K562 (cell line): ENCODE results near the gene GNAZ. TPM values are rescaled to one million over a fixed set of nuclear protein-coding genes. Genes with fewer than 3 reads are reported as not detected.
A peak's percentile ranks its signal among the peaks of the same experiment; 100 is the strongest.

Experiments used
- ATAC-seq: fragments of 200-7000 bp; cut with Tn5 transposase; 3 replicates; pipeline ENCODE4 v1.9.1; 2020; ENCODE audit warnings: moderate library complexity
- BruUV-seq: library from RNA; stranded (reverse); fragments of 400-500 nt; replicated peaks from 2 replicates; lab custom pipeline; 2021; lab: Mats Ljungman, UMichigan
- CTCF ChIA-PET: fragments of 300-600 bp; formaldehyde crosslinking; extraction: SDS; loops from one replicate; lab custom pipeline; 2021; ENCODE audit warnings: low intra/inter-chr PET ratio; lab: Yijun Ruan, JAX
- POLR2A ChIA-PET: fragments of 300-600, 350-650 bp; sonication (Branson Sonifier 250); formaldehyde crosslinking; extraction: SDS; loops from one replicate; lab custom pipeline; 2021; ENCODE audit warnings: antibody characterized with exemption, inconsistent platforms; lab: Yijun Ruan, JAX
- DNase-seq, 4 experiments: peaks; one replicate each; pipeline versions ENCODE4 v3.0.0 to v3.0.0-alpha.2; 2011 to 2018; ENCODE audit warnings: low spot score in 3 of 4, mixed read lengths in 3 of 4; ENCODE audit errors: extremely low read depth in 1 of 4
- FAIRE-seq: peaks from 2 replicates; lab custom pipeline; 2011; peaks lifted over from hg19 to GRCh38; lab: Jason Lieb, UNC
- H2AFZ ChIP-seq: 2 replicates; pipeline ENCODE4 v1.6.0; 2011; ENCODE audit warnings: low read depth, low read length, control low read depth, inconsistent platforms
- H3K27ac ChIP-seq: fragments of 200-600 bp; 3 replicates; pipeline ENCODE4 v1.8.0; 2011; ENCODE audit warnings: low read depth, mild to moderate bottlenecking, control low read depth, inconsistent platforms, low read length, moderate library complexity, mixed read lengths; ENCODE audit errors: extremely low read depth
- H3K27me3 ChIP-seq, 2 experiments: fragments of 300-600 bp in 1 of 2; 2 replicates in 1 of 2; 3 replicates in 1 of 2; pipeline versions ENCODE4 v1.6.0 to v1.8.0; 2011; ENCODE audit warnings: inconsistent platforms in 2 of 2, low read length in 2 of 2, mild to moderate bottlenecking in 1 of 2, mixed read lengths in 1 of 2, moderate library complexity in 1 of 2; ENCODE audit not compliant: control insufficient read depth in 2 of 2, insufficient read depth in 2 of 2
- H3K36me3 ChIP-seq: fragments of 300-600 bp; 3 replicates; pipeline ENCODE4 v1.8.0; 2011; ENCODE audit warnings: mild to moderate bottlenecking, low read length, inconsistent platforms; ENCODE audit not compliant: control insufficient read depth, insufficient read depth
- H3K4me1 ChIP-seq, 2 experiments: fragments of 200-600 bp in 1 of 2; replicated peaks in 1 of 2; 2 replicates in 1 of 2; 3 replicates in 1 of 2; pipeline versions ENCODE4 v1.5.1 to v1.8.0; 2011; ENCODE audit warnings: inconsistent platforms in 2 of 2, low read length in 2 of 2, mild to moderate bottlenecking in 1 of 2, mixed read lengths in 1 of 2, moderate library complexity in 1 of 2; ENCODE audit not compliant: control insufficient read depth in 2 of 2, insufficient read depth in 2 of 2
- H3K4me2 ChIP-seq: 2 replicates; pipeline ENCODE4 v1.6.1; 2011; ENCODE audit warnings: low read length, control low read depth, inconsistent platforms, mixed read lengths; ENCODE audit not compliant: insufficient read depth
- H3K4me3 ChIP-seq: fragments of 200-600 bp; sonication (generic), shearing (Covaris generic); 2 replicates; pipeline ENCODE4 v1.5.1; 2016; ENCODE audit warnings: control low read depth, inconsistent platforms
- H3K79me2 ChIP-seq: fragments of 200-600 bp; 3 replicates; pipeline ENCODE4 v1.8.0; 2011; ENCODE audit warnings: low read length, inconsistent platforms; ENCODE audit not compliant: control insufficient read depth, insufficient read depth
- H3K9ac ChIP-seq, 2 experiments: 2 replicates each; pipeline versions ENCODE4 v1.6.0 to v1.6.1; 2011; ENCODE audit warnings: low read depth in 2 of 2, low read length in 2 of 2, control low read depth in 1 of 2, inconsistent platforms in 1 of 2, mild to moderate bottlenecking in 1 of 2, mixed read lengths in 1 of 2; ENCODE audit not compliant: insufficient read depth in 1 of 2
- H3K9me1 ChIP-seq: one replicate; pipeline ENCODE4 v1.6.0; 2011; ENCODE audit warnings: inconsistent platforms, mild to moderate bottlenecking, low read length, moderate library complexity; ENCODE audit not compliant: control insufficient read depth, insufficient read depth
- H3K9me3 ChIP-seq: replicated peaks from 2 replicates; pipeline ENCODE4 v1.5.1; 2011; ENCODE audit warnings: low read depth, low read length, inconsistent platforms; ENCODE audit not compliant: control insufficient read depth, insufficient read depth
- H4K20me1 ChIP-seq: replicated peaks from 2 replicates; pipeline ENCODE4 v1.6.1; 2011; ENCODE audit warnings: low read length, inconsistent platforms, mixed read lengths; ENCODE audit not compliant: control insufficient read depth, insufficient read depth
- ELF2 ChIP-seq: fragments of 250-450 bp; sonication (Bioruptor Pico); IDR thresholded peaks from 2 replicates; pipeline ENCODE4 v1.5.0; 2021; ENCODE audit warnings: mild to moderate bottlenecking
- FOXA3 ChIP-seq, 2 experiments: fragments of 450-650 bp in 1 of 2; sonication (generic) in 1 of 2; formaldehyde crosslinking; IDR thresholded peaks in 1 of 2; conservative IDR thresholded peaks in 1 of 2; 2 replicates each; pipeline versions ENCODE4 v1.4.0 to v1.8.0; 2020 to 2022; ENCODE audit warnings: mild to moderate bottlenecking in 2 of 2, missing genetic modification reagents in 1 of 2
- MLX ChIP-seq, 2 experiments: fragments of 450-650 bp in 1 of 2; sonication (generic) in 1 of 2; formaldehyde crosslinking; conservative IDR thresholded peaks; 2 replicates each; pipeline versions ENCODE4 v1.4.0 to v1.8.1; 2020 to 2022; ENCODE audit warnings: mild to moderate bottlenecking in 1 of 2, missing genetic modification reagents in 1 of 2
- ZBTB33 ChIP-seq: sonication (generic); formaldehyde crosslinking; IDR thresholded peaks from 2 replicates; pipeline ENCODE4 v1.8.1; 2023; ENCODE audit warnings: mild to moderate bottlenecking, missing genetic modification reagents
- ZNF79 ChIP-seq: fragments of 250-450 bp; sonication (Bioruptor Pico); IDR thresholded peaks from 2 replicates; pipeline ENCODE4 v1.4.0; 2020; ENCODE audit warnings: low read depth, mild to moderate bottlenecking, moderate library complexity
- WGBS: fragments of 100-300 bp; shearing (Covaris generic); methylation state at CpG from one replicate; pipeline ENCODE4 v1.1.6; 2016; ENCODE audit warnings: low coverage, mixed read lengths; ENCODE audit not compliant: insufficient coverage; ENCODE audit errors: missing lambda C conversion rate; 5-methylcytosine and 5-hydroxymethylcytosine counted together
- in situ Hi-C: fragments of 300-500 bp; cut with MboI; formaldehyde crosslinking; loops from 4 replicates; pipeline ENCODE4 v1.15.0; 2018; ENCODE audit warnings: inconsistent platforms, mixed read lengths
- intact Hi-C: fragments of 100-400 bp; cut with micrococcal nuclease; formaldehyde crosslinking; loops from 2 replicates; pipeline ENCODE4 v1.14.2; 2022
- polyA plus RNA-seq, 8 experiments: library from polyadenylated mRNA; depleted of rRNA in 4 of 8; stranded (reverse) in 5 of 8; unstranded in 3 of 8; fragments of >200 nt; fragmentation: Nextera tagmentation in 2 of 8; fragmentation: Illumina TruSeq in 1 of 8; extraction: Ambion mirVana in 2 of 8; extraction: Trizol in 1 of 8; gene quantifications; 2 replicates each; pipeline versions ENCODE4 v1.2.1 to v1.2.3, GENCODE V29; 2011 to 2014; ENCODE audit warnings: inconsistent platforms in 1 of 8, missing spikeins in 1 of 8
- total RNA-seq, 7 experiments: library from RNA; depleted of rRNA in 6 of 7; stranded (reverse); fragments of >200 nt in 6 of 7; fragmentation: Illumina TruSeq in 2 of 7; extraction: Trizol in 2 of 7; gene quantifications; 2 replicates each; pipeline versions ENCODE4 v1.2.1 to v1.2.3, GENCODE V29; 2011 to 2021; ENCODE audit warnings: low replicate concordance in 1 of 7

Gene GNAZ
- total and polyA plus RNA-seq, 9 of the 15 experiments (the other 6 are each of a cell fraction or from before 2014, with no cell fraction given) = 0.04 to 0.22 (median 0.13) TPM; not detected in 3

- no peak for ATAC-seq
- no peaks in the 10 kb centered on the region for H3K36me3 ChIP-seq
- H3K4me1 ChIP-seq = peaks cover 11 to 14% of the 10 kb centered on the region in 2 experiments
- peaks cover 8% of the 10 kb centered on the region for H3K9me1 ChIP-seq
- no peak overlapping the region for H3K27ac ChIP-seq
- 0 out of 4 replicates have a peak overlapping the region, but pooled peaks of 1 of the 2 experiments have one; percentile 11 for H3K9ac ChIP-seq
- no peaks in the 10 kb centered on the region for H3K79me2 ChIP-seq
- 10% methylated on average over 12 of the region's 12 CpGs for WGBS
- no peak overlapping the region for H3K4me3 ChIP-seq
- no peak for TF ChIP-seq FOXA3 (CRISPR knock-in tag; conservative IDR thresholded peaks at IDR 0.05 in 1 of 2, IDR thresholded peaks at IDR 0.05 in 1 of 2)
- no peak for TF ChIP-seq ELF2 (CRISPR knock-in tag)
- no peak for TF ChIP-seq ZNF79 (CRISPR knock-in tag)
- peak in 1 of 2 experiments; percentile 67; a peak in 1 of 4 replicates for TF ChIP-seq MLX (CRISPR knock-in tag; conservative IDR thresholded peaks at IDR 0.05)
- no peak for TF ChIP-seq ZBTB33 (CRISPR knock-in tag)
- TF ChIP-seq, all 486 proteins: peak for 1
- Histone ChIP-seq H3K4me2 (no peak overlapping the region), H4K20me1 (peaks cover 17% of the 10 kb centered on the region), H3K27me3 (peaks cover 31 to 34% of the 10 kb centered on the region in 2 experiments), H3K9me3 (no peaks in the 10 kb centered on the region), H2AFZ (no peak overlapping the region)
- ChIA-PET POLR2A (interaction anchor here (0.6 to 5.6 kb wide), 21 partner anchors 9 to 320 kb away, joined by 3 to 68 read pairs (median 4); partner anchors contain the start of gene BCR), CTCF (no interaction called here)
- in situ Hi-C loops = no loop called here
- FAIRE-seq (no peak), DNase-seq (peak in 2 of 4 experiments; percentile 53 to 60)
- BruUV-seq = no TSS peak
- intact Hi-C loops = no loop called here
Measured at GRCh38 chr22:23138584-23139435, 68.5 kb downstream of the GNAZ start.
